ENCODE measurements around the gene GPR108. TPM values are rescaled to one million over a fixed set of nuclear protein-coding genes. Genes with fewer than 3 reads are reported as not detected.

The GPR108 gene
- total RNA-seq, 1 donor from 2014 or later, result 45.4 TPM

GRCh38 chr19:6690160-6690885, 47.1 kb downstream of the GPR108 start:
- Mint-ChIP-seq H3K4me1 (ENCODE audit: unreplicated experiment) (no peaks in the 10 kb centered on the region), H3K27me3 (ENCODE audit: unreplicated experiment) (peaks cover 3% of the 10 kb centered on the region), H3K27ac (ENCODE audit: unreplicated experiment) (no peak overlapping the region), H3K4me3 (ENCODE audit: unreplicated experiment) (no peak overlapping the region), H3K9me3 (ENCODE audit: unreplicated experiment) (peaks cover 3% of the 10 kb centered on the region), H3K36me3 (ENCODE audit: unreplicated experiment) (no peaks in the 10 kb centered on the region)
- DNase-seq (ENCODE audit: extremely low spot score, unreplicated experiment), result no peak
- TF ChIP-seq CTCF (IDR thresholded peaks at IDR 0.05), result no peak

- H3K27me3 Mint-ChIP-seq (ENCODE audit: unreplicated experiment), result peaks cover 7% of the 10 kb centered on the region
- no peak overlapping the region for H3K4me3 Mint-ChIP-seq (ENCODE audit: unreplicated experiment)
- H3K36me3 Mint-ChIP-seq (ENCODE audit: unreplicated experiment), result no peaks in the 10 kb centered on the region
- no peak for TF ChIP-seq CTCF (IDR thresholded peaks at IDR 0.05)
- no peak overlapping the region for H3K27ac Mint-ChIP-seq (ENCODE audit: unreplicated experiment)
- H3K4me1 Mint-ChIP-seq (ENCODE audit: unreplicated experiment), result no peaks in the 10 kb centered on the region
- H3K9me3 Mint-ChIP-seq (ENCODE audit: unreplicated experiment), result peaks cover 3% of the 10 kb centered on the region
- no peak for DNase-seq (ENCODE audit: extremely low spot score, unreplicated experiment)
Observed at GRCh38 chr19:6687114-6687513, 50.3 kb downstream of the GPR108 start.

- H3K36me3 Mint-ChIP-seq (ENCODE audit: unreplicated experiment), result no peaks in the 10 kb centered on the region
- H3K9me3 Mint-ChIP-seq (ENCODE audit: unreplicated experiment), result peaks cover 3% of the 10 kb centered on the region
- H3K27ac Mint-ChIP-seq (ENCODE audit: unreplicated experiment), result no peak overlapping the region
- H3K27me3 Mint-ChIP-seq (ENCODE audit: unreplicated experiment), result peaks cover 7% of the 10 kb centered on the region
- no peak for TF ChIP-seq CTCF (IDR thresholded peaks at IDR 0.05)
- no peak for DNase-seq (ENCODE audit: extremely low spot score, unreplicated experiment)
- H3K4me3 Mint-ChIP-seq (ENCODE audit: unreplicated experiment), result no peak overlapping the region
- no peaks in the 10 kb centered on the region for H3K4me1 Mint-ChIP-seq (ENCODE audit: unreplicated experiment)
Observed at GRCh38 chr19:6686628-6686975, 50.8 kb downstream of the GPR108 start.

- Mint-ChIP-seq H3K27ac (ENCODE audit: unreplicated experiment) (no peak overlapping the region), H3K27me3 (ENCODE audit: unreplicated experiment) (peaks cover 7% of the 10 kb centered on the region), H3K4me1 (ENCODE audit: unreplicated experiment) (no peaks in the 10 kb centered on the region), H3K4me3 (ENCODE audit: unreplicated experiment) (no peak overlapping the region), H3K9me3 (ENCODE audit: unreplicated experiment) (peaks cover 3% of the 10 kb centered on the region), H3K36me3 (ENCODE audit: unreplicated experiment) (no peaks in the 10 kb centered on the region)
- no peak for DNase-seq (ENCODE audit: extremely low spot score, unreplicated experiment)
- no peak for TF ChIP-seq CTCF (IDR thresholded peaks at IDR 0.05)
Observed at GRCh38 chr19:6685962-6686627, 51.3 kb downstream of the GPR108 start.

GRCh38 chr19:6685482-6685881, 51.9 kb downstream of the GPR108 start:
- no peak for TF ChIP-seq CTCF (IDR thresholded peaks at IDR 0.05)
- Mint-ChIP-seq H3K9me3 (ENCODE audit: unreplicated experiment) (peaks cover 3% of the 10 kb centered on the region), H3K27ac (ENCODE audit: unreplicated experiment) (no peak overlapping the region), H3K27me3 (ENCODE audit: unreplicated experiment) (peaks cover 10% of the 10 kb centered on the region), H3K4me3 (ENCODE audit: unreplicated experiment) (no peak overlapping the region), H3K4me1 (ENCODE audit: unreplicated experiment) (no peaks in the 10 kb centered on the region), H3K36me3 (ENCODE audit: unreplicated experiment) (no peaks in the 10 kb centered on the region)
- DNase-seq (ENCODE audit: extremely low spot score, unreplicated experiment), result no peak
